ENCODE measurements around the gene PFKFB4. TPM values are rescaled to one million over a fixed set of nuclear protein-coding genes. Genes with fewer than 3 reads are reported as not detected.
A peak's percentile ranks its signal among the peaks of the same experiment; 100 is the strongest.

PFKFB4 gene
- total RNA-seq, 3 donors from 2014 or later: 1.8 to 6.9 (median 5.2) TPM

GRCh38 chr3:48564667-48565066 lies 8.1 kb upstream of the PFKFB4 start:
- Histone ChIP-seq H3K9me3 (no peaks in the 10 kb centered on the region), H3K4me3 (no peak overlapping the region), H3K27me3 (no peaks in the 10 kb centered on the region), H3K36me3 (no peaks in the 10 kb centered on the region), H3K27ac (no peak overlapping the region), H3K4me1 (peaks cover 0 to 3% of the 10 kb centered on the region in 2 donors)
- intact Hi-C loops (cut with DNase I; ENCODE audit: low total_unique reads): no loop called here
- no peak for DNase-seq (ENCODE audit: low spot score in 2 of 2)
- TF ChIP-seq POLR2A (IDR thresholded peaks at IDR 0.05): no peak
- TF ChIP-seq POLR2AphosphoS5 (IDR thresholded peaks at IDR 0.05): no peak

DNA sequence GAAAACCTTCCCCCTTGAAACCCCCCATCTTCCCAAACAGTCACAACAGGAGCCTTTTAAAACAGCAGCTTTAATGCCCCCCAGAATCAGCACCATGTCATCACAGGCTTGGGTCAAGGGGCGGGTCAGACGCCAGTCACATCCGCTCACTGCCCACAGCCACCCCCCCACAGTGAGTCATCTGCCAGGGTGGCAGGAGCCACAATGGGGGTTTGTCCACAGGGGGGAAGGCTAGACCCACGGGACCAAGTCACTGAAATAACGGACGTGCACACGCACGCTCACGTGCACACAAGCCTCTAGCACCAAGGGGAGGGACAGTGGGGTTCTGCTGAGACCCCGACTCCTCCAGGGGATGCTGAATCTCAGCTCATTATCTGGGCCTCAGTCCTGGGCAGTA lies 7.4 kb upstream of the PFKFB4 start:
- H3K4me1 ChIP-seq: peaks cover 0 to 3% of the 10 kb centered on the region in 2 donors
- intact Hi-C loops (cut with DNase I; ENCODE audit: low total_unique reads): no loop called here
- TF ChIP-seq POLR2A (IDR thresholded peaks at IDR 0.05) (no peak), POLR2AphosphoS5 (IDR thresholded peaks at IDR 0.05) (peak in 1 of 3 donors; percentile 18), CTCF (IDR thresholded peaks at IDR 0.05) (no peak)
- no peak for DNase-seq (ENCODE audit: low spot score in 2 of 2)
- no peaks in the 10 kb centered on the region for H3K27me3 ChIP-seq
- H3K4me3 ChIP-seq: no peak overlapping the region
- no peaks in the 10 kb centered on the region for H3K36me3 ChIP-seq
- H3K9me3 ChIP-seq: no peaks in the 10 kb centered on the region
- H3K27ac ChIP-seq: no peak overlapping the region

DNA sequence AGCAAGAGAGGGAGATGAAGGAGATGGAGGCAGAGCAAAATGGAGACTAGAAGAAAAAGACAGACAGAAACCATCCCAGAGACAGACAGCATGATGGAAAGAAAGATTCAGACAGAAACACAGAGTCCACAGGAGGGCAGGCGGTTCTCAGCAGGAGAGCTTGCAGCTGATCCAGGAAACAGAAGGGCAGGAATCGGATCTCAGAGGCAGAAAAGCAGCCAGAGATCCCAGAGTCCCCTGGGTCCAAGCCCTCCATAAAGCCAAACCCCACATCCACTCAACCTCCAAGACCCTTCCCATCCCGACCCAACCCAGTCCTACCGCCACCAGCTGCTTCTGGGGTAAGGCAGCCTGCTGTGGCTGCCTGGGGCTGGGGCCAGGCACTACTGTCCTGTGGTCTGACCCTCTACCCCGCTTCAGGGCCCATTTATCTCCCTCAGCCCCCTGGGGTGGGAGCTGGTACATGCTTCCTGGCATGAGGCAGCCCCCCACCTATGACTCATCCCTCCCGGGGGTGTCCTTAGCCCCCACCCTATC lies 6.8 kb upstream of the PFKFB4 start, which contains the start of gene UCN2:
TSS of gene UCN2 (minus strand) at position 400 of the 537 bp plus-strand sequence. CDS start 657 bp downstream, outside the sequence.
- Histone ChIP-seq H3K27me3 (no peaks in the 10 kb centered on the region), H3K27ac (peak within 1 kb of the TSS in 1 of 2 donors; percentile 12), H3K36me3 (no peaks in the 10 kb centered on the region), H3K4me1 (peaks cover 0 to 3% of the 10 kb centered on the region in 2 donors), H3K4me3 (no peak within 1 kb of the TSS), H3K9me3 (no peaks in the 10 kb centered on the region)
- DNase-seq (ENCODE audit: low spot score in 2 of 2): no peak
- intact Hi-C loops (cut with DNase I; ENCODE audit: low total_unique reads): no loop called here
- no peak for TF ChIP-seq POLR2AphosphoS5 (IDR thresholded peaks at IDR 0.05)
- TF ChIP-seq POLR2A (IDR thresholded peaks at IDR 0.05): no peak
- no peak for TF ChIP-seq CTCF (IDR thresholded peaks at IDR 0.05)

DNA sequence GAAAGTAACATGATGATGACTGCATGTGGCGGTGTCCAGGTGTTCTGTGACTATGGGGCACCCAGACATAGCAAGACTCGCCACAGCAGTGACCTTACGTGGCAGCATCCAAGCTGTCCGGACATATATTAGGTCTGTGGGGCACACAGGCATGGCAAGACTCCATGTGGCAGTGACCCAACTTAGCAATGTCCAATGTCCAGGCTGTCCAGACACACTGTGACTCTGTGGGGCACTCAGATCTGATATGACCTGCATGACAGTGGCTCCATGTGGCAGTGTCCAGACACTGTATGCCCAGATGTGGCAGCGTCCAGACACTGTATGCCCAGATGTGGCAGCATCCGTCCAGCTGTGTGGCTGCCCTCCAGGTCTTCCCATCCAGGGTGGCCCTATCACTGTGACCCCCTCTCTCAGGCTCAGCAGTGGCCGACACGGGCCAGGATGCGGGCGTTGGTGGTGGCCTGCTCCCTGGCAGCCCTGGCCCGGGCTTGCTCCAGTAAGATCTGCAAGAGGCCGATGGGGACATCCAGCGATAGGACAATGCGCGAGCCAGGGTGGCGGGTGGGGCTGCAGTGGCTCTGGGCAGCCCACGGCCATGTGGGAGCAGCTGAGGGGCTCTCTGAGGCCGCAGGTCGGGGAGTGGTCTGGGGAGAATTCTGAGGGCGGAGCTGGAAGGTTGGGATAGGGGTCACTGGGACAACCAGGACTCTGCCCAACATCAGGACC lies 5.9 kb upstream of the PFKFB4 start:
- Histone ChIP-seq H3K4me3 (no peak overlapping the region), H3K4me1 (peaks cover 0 to 3% of the 10 kb centered on the region in 2 donors), H3K27ac (no peak overlapping the region), H3K9me3 (no peaks in the 10 kb centered on the region), H3K36me3 (no peaks in the 10 kb centered on the region), H3K27me3 (no peaks in the 10 kb centered on the region)
- TF ChIP-seq POLR2A (IDR thresholded peaks at IDR 0.05) (no peak), CTCF (IDR thresholded peaks at IDR 0.05) (no peak), POLR2AphosphoS5 (IDR thresholded peaks at IDR 0.05) (no peak)
- no peak for DNase-seq (ENCODE audit: low spot score in 2 of 2)
- intact Hi-C loops (cut with DNase I; ENCODE audit: low total_unique reads): no loop called here

- no peak for TF ChIP-seq CTCF (IDR thresholded peaks at IDR 0.05)
- TF ChIP-seq POLR2A (IDR thresholded peaks at IDR 0.05): no peak
- TF ChIP-seq POLR2AphosphoS5 (IDR thresholded peaks at IDR 0.05): no peak
- Histone ChIP-seq H3K27ac (peak overlapping the region in 1 of 2 donors; percentile 41), H3K27me3 (no peaks in the 10 kb centered on the region), H3K9me3 (no peaks in the 10 kb centered on the region), H3K4me1 (peaks cover 3% of the 10 kb centered on the region in 2 donors), H3K36me3 (no peaks in the 10 kb centered on the region), H3K4me3 (peak overlapping the region in 2 of 3 donors; percentile 15 to 36)
- intact Hi-C loops (cut with DNase I; ENCODE audit: low total_unique reads): no loop called here
- DNase-seq (ENCODE audit: low spot score in 2 of 2): peak in 1 of 2 donors; percentile 27
Measured at GRCh38 chr3:48561045-48561736, 4.6 kb upstream of the PFKFB4 start.
